ENCODE data around the gene TRIM59.
A peak's percentile ranks its signal among the peaks of the same experiment; 100 is the strongest.

The TRIM59 gene

GRCh38 chr3:160401291-160402095, 48.1 kb downstream of the TRIM59 start:
- peak; percentile 21 for DNase-seq

- DNase-seq = peak; percentile 24
Measured at GRCh38 chr3:160400702-160401150, 48.9 kb downstream of the TRIM59 start.

GRCh38 chr3:160400030-160400701, 49.4 kb downstream of the TRIM59 start:
- peak; percentile 25 for DNase-seq

- peak; percentile 97 for DNase-seq
Measured at GRCh38 chr3:160399125-160400029, 50.2 kb downstream of the TRIM59 start, which contains the start of the genes IFT80 and SMC4. Gene IFT80 (minus strand): TSS chr3:160399225. CDS start chr3:160384600, 14,625 bp downstream. Gene SMC4 (plus strand): TSS chr3:160399650. CDS start chr3:160400827, 1,177 bp downstream.

GRCh38 chr3:160398820-160399124, 50.8 kb downstream of the TRIM59 start:
- no peak for DNase-seq

- no peak for DNase-seq
Measured at GRCh38 chr3:160395297-160395696, 54.3 kb downstream of the TRIM59 start.

- no peak for DNase-seq
Measured at GRCh38 chr3:160394009-160394392, 55.6 kb downstream of the TRIM59 start.

GRCh38 chr3:160393346-160394008, 56.1 kb downstream of the TRIM59 start:
- no peak for DNase-seq

GRCh38 chr3:160392798-160393197, 56.8 kb downstream of the TRIM59 start:
- no peak for DNase-seq

GRCh38 chr3:160390565-160391138, 58.9 kb downstream of the TRIM59 start:
- no peak for DNase-seq

Measured in CD4-positive, alpha-beta T cell treated with Interleukin-21 for 1 hour (primary cell).